IPS-20b (cell line): Measurements from ENCODE around the gene SEPTIN10.
"Not testable (repeated sequence)": the region's sequence is repeated elsewhere in the genome, so short reads cannot be mapped to it uniquely, and the experiment has no call there.

Experiments used
- H3K27ac ChIP-seq: one replicate; pipeline ENCODE4 v1.5.1; 2013; ENCODE audit warnings: low read length
- H3K27me3 ChIP-seq: 2 replicates; pipeline ENCODE4 v1.6.1; 2013; ENCODE audit warnings: mild to moderate bottlenecking, low read length, inconsistent platforms; ENCODE audit not compliant: insufficient read depth
- H3K36me3 ChIP-seq: 2 replicates; pipeline ENCODE4 v1.6.1; 2013; ENCODE audit warnings: low read depth, mild to moderate bottlenecking, inconsistent platforms, low read length, moderate library complexity; ENCODE audit not compliant: insufficient read depth
- H3K4me1 ChIP-seq: 2 replicates; pipeline ENCODE4 v1.6.1; 2013; ENCODE audit warnings: mild to moderate bottlenecking, control low read depth, inconsistent platforms, low read length, moderate library complexity; ENCODE audit not compliant: insufficient read depth
- H3K4me3 ChIP-seq: 2 replicates; pipeline ENCODE4 v1.5.1; 2013; ENCODE audit warnings: mild to moderate bottlenecking, low read length, inconsistent platforms
- H3K9ac ChIP-seq: 2 replicates; pipeline ENCODE4 v1.6.1; 2013; ENCODE audit warnings: low read depth, mild to moderate bottlenecking, inconsistent platforms, low read length, moderate library complexity
- H3K9me3 ChIP-seq: 2 replicates; pipeline ENCODE4 v1.6.1; 2013; ENCODE audit warnings: mild to moderate bottlenecking, low read depth, low read length, inconsistent platforms; ENCODE audit not compliant: insufficient read depth

SEPTIN10 gene

DNA sequence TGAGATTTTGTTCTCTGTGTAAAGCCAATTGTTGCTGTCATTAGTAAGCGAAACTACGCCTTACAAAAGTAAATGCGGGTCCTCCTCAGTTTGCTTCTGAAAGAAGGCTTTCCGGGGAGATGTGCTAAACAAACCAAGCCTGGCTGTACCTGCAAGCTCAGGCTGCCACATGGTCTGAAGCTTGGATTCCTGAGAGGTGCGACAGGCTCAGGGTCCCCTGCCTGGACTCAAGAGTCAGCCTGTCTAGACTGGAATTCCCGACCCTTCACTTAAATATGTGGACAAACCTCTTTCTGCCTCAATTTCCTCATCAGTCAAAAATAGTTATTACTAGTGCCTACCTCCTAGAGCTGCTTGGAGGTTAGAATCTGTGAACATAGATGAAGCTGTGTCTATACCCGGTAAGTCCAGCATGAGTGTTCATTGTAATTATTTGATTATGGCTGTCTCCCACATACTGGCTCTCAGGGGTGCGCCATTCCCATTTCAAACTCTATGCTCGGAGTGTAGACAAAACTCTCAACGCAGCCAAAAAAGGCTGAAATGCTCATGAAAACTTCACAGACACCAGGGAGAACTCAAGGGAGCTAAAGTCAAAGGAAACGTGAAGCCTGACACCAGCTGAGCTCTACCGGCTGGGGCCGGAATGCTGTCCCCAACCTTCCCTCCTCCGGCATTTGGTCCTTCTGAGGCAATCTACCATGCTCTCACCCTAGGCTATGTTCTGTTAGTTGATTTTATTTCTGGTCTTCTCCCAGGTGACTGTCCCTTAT lies 31.8 kb upstream of the SEPTIN10 start:
- Histone ChIP-seq H3K36me3 (no peaks in the 10 kb centered on the region), H3K9me3 (no peaks in the 10 kb centered on the region), H3K9ac (no peak overlapping the region), H3K4me3 (peak overlapping the region; percentile 30), H3K27ac (no peak overlapping the region), H3K4me1 (peaks cover 16% of the 10 kb centered on the region), H3K27me3 (no peaks in the 10 kb centered on the region)

GRCh38 chr2:109644571-109645275 lies 31.0 kb upstream of the SEPTIN10 start:
- peaks cover 16% of the 10 kb centered on the region for H3K4me1 ChIP-seq
- H3K27me3 ChIP-seq = no peaks in the 10 kb centered on the region
- H3K36me3 ChIP-seq = no peaks in the 10 kb centered on the region
- H3K9ac ChIP-seq = no peak overlapping the region
- H3K27ac ChIP-seq = no peak overlapping the region
- no peaks in the 10 kb centered on the region for H3K9me3 ChIP-seq
- H3K4me3 ChIP-seq = peak overlapping the region; percentile 30; the same call in 1 of the 2 replicates

- not testable (repeated sequence) for H3K9me3 ChIP-seq, H3K4me1 ChIP-seq, H3K27ac ChIP-seq
These were observed 26.2 kb upstream of the SEPTIN10 start for GRCh38 chr2:109640000-109640399.

GRCh38 chr2:109638795-109639194 lies 25.0 kb upstream of the SEPTIN10 start:
- H3K4me3 ChIP-seq = no peak overlapping the region

More at GRCh38 chr2:109640000-109640399, 26.2 kb upstream of the SEPTIN10 start:
- not testable (repeated sequence) for H3K4me3 ChIP-seq, H3K27me3 ChIP-seq, H3K9ac ChIP-seq, H3K36me3 ChIP-seq

DNA sequence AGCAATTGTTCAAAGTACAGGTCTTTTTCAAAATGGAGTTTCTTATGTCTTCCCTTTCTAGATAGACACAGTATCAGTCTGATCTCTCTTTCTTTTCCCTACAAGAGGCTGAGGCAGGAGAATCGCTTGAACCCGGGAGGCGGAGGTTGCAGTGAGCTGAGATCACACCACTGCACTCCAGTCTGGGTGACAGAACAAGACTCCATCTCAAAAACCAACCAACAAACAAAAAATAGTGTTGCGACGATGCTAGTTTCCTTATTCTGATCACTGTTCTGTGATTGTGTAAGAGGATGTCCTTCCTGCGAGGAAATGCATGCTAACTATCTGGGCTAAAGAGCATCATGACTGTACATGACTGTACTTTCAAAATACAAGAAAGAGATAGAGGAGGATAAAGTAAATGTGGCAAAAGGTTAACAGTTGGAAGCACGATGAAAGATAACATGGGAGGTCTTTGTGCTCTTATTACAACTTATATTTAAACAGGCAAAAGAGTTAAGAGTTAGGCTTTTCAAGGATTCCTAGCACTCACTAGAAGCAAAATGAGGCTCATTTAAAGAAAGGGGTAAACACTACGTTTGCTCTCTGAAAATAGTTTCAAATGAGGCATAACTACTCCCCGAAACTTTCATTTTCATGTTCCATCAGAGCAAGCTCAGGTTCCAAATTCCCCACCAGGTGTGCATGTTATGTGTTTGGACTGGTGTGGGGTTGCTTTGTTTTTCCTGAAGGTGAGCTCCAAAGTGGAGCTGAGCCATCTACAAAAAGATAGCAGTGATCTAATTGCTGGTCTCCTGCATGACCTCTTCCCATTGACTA lies 24.2 kb upstream of the SEPTIN10 start:
- no peak overlapping the region for H3K9ac ChIP-seq

More at GRCh38 chr2:109638795-109639194, 25.0 kb upstream of the SEPTIN10 start:
- Histone ChIP-seq H3K27me3 (no peaks in the 10 kb centered on the region), H3K9me3 (no peaks in the 10 kb centered on the region), H3K9ac (no peak overlapping the region), H3K27ac (no peak overlapping the region), H3K36me3 (no peaks in the 10 kb centered on the region), H3K4me1 (no peaks in the 10 kb centered on the region)

DNA sequence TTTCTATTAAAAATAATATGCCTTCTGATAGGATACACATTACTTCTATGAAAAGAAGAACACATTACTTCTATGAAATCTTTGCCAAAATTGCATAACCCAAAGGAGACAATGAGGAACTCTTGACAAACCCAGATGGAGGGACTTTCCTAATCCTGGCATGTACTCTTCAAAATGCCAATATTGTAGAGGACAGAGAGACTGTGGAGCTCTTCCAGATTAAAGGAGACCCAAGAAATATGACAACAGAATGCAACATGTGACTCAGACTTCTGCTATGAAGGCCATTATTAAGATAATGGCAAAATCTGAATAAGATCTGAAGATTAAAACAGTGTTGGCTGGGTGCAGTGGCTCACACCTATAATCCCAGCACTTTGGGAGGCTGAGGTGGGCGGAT lies 22.6 kb upstream of the SEPTIN10 start:
- H3K4me3 ChIP-seq = no peak overlapping the region
- H3K27me3 ChIP-seq = no peaks in the 10 kb centered on the region
- H3K9ac ChIP-seq = no peak overlapping the region
- H3K36me3 ChIP-seq = no peaks in the 10 kb centered on the region
- no peak overlapping the region for H3K27ac ChIP-seq
- H3K9me3 ChIP-seq = no peaks in the 10 kb centered on the region
- H3K4me1 ChIP-seq = no peaks in the 10 kb centered on the region

More for the DNA sequence above, 24.2 kb upstream of the SEPTIN10 start:
- H3K9me3 ChIP-seq = no peaks in the 10 kb centered on the region
- H3K4me3 ChIP-seq = no peak overlapping the region
- no peaks in the 10 kb centered on the region for H3K27me3 ChIP-seq
- H3K36me3 ChIP-seq = no peaks in the 10 kb centered on the region
- H3K27ac ChIP-seq = no peak overlapping the region
- H3K4me1 ChIP-seq = no peaks in the 10 kb centered on the region

DNA sequence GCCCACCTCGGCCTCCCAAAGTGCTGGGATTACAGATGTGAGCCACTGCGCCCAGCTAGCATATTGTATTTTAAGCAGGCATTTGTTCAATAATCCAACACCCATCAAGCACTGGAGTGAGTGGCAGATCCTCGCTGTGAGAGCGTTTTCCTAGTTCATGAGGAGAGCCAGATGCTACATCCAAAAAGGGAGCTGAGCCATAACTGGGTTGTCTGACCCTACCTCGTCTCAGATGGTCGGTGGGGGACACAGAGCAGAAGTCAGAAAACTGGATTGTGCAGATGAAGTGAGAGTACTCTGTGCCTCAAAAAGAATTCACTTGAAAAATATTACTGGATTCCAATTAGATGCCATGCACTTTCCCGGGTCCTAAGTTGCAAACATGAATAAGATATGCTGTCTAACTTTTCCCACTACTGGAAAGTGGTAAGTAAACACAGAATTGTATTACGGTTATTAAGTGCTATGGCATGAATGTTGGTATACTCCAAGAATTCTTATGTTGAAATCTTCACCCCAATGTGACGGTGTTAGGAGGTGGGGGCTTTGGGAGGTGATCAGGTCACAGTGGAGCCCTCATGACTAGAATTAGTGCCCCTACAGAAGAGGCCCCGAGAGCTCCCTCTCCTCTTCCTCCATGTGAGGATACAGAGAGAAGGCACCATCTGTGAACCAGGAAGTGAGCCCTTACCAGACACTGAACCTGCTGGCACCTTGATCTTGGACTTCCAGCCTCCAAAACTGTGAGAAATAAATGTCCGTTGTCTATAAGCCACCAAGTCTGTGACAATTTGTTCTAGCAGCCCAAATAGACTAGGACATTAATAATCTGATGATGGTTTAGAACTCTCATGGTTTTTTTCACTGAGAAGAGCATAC lies 21.9 kb upstream of the SEPTIN10 start:
- Histone ChIP-seq H3K27me3 (no peaks in the 10 kb centered on the region), H3K4me3 (no peak overlapping the region), H3K36me3 (no peaks in the 10 kb centered on the region), H3K27ac (no peak overlapping the region), H3K4me1 (no peaks in the 10 kb centered on the region), H3K9ac (no peak overlapping the region), H3K9me3 (no peaks in the 10 kb centered on the region)

- no peaks in the 10 kb centered on the region for H3K27me3 ChIP-seq
- H3K9me3 ChIP-seq = no peaks in the 10 kb centered on the region
- H3K4me3 ChIP-seq = no peak overlapping the region
- no peak overlapping the region for H3K27ac ChIP-seq
- H3K4me1 ChIP-seq = no peaks in the 10 kb centered on the region
- no peaks in the 10 kb centered on the region for H3K36me3 ChIP-seq
- no peak overlapping the region for H3K9ac ChIP-seq
These were observed 19.7 kb upstream of the SEPTIN10 start for GRCh38 chr2:109633284-109633961.

DNA sequence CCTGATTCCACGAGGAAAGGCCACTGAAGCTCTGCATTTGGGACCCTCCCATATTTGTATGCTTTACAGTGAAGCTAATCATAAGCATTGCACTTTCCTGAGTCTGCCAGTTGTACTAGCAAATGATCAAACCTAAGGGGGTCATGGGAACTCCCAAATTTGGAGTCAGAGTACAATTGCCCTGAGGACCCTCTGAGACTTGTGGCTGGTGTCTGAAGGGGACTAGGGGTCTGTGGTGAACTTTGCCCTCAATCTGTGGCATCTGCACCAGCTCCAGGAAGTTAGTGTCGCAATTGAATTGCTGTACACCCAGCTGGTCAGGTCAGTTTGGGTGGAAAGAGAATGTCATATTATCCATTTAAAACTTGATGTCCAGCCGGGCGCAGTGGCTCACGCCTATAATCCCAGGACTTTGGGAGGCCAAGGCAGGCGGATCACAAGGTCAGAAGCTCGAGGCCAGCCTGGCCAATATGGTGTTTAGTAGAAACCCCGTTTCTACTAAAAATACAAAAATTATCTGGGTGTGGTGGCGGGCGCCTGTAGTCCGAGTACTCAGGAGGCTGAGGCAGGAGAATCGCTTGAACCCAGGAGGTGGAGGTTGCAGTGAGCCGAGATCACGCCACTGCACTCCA lies 18.5 kb upstream of the SEPTIN10 start:
- no peak overlapping the region for H3K27ac ChIP-seq
- no peaks in the 10 kb centered on the region for H3K4me1 ChIP-seq
- no peak overlapping the region for H3K4me3 ChIP-seq
- H3K9me3 ChIP-seq = no peaks in the 10 kb centered on the region
- H3K36me3 ChIP-seq = no peaks in the 10 kb centered on the region
- no peak overlapping the region for H3K9ac ChIP-seq
- H3K27me3 ChIP-seq = no peaks in the 10 kb centered on the region

- Histone ChIP-seq H3K4me3 (no peak overlapping the region), H3K36me3 (no peaks in the 10 kb centered on the region), H3K4me1 (no peaks in the 10 kb centered on the region), H3K9ac (no peak overlapping the region), H3K27ac (no peak overlapping the region), H3K9me3 (no peaks in the 10 kb centered on the region), H3K27me3 (no peaks in the 10 kb centered on the region)
These were observed 18.0 kb upstream of the SEPTIN10 start for GRCh38 chr2:109631741-109632140.
